Measurements from ENCODE around the gene GNA12.

The GNA12 gene

DNA sequence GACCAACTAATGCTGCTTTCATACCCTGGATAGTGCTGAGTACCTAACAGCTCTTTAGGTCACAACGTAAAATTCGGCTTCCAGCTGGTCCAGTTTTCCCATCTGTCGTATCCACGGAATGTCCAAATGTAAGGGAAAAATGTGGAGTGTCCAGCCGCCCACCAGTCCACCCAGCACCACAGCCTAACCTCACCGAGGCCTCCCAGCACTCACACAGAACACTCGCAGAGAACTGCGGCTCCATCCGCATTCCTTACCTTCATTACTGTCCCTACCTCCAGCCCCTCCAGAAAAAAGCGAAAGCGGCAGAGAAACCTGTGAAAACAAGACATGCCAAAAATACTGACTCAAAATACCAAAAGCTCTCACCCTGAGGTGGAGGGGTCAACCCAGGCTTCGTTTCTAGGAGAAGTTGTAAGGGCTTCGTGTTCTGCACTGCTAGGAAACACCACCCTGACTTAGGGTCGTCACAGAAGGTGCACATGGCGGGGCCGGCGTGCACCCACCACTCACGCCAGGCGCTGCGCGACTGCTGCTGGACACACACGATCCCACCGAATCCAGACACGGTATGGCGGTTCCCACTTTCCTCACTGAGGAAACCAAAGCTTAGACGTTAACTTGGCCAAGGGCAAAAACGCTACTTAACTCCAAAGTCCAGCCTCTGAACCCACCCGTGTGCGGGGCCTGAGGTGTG, 82.2 kb downstream of the GNA12 start:
- no peak for DNase-seq
- Histone ChIP-seq H3F3A (ENCODE audit: insufficient read depth, low read length) (peaks cover 17% of the 10 kb centered on the region), H3K79me2 (ENCODE audit: low read length) (no peaks in the 10 kb centered on the region), H3K9me3 (replicated peaks; ENCODE audit: insufficient read depth, low read length) (no peaks in the 10 kb centered on the region), H3K27me3 (replicated peaks; ENCODE audit: insufficient read depth, low read length) (no peaks in the 10 kb centered on the region), H3K4me2 (ENCODE audit: low read depth, low read length) (no peak overlapping the region), H3K9me2 (replicated peaks; ENCODE audit: insufficient read depth, low read length) (no peaks in the 10 kb centered on the region), H3K36me3 (replicated peaks; ENCODE audit: insufficient read depth, low read length) (no peaks in the 10 kb centered on the region), H2AFZ (ENCODE audit: low read length) (no peak overlapping the region), H4K20me1 (ENCODE audit: insufficient read depth, low read length) (no peaks in the 10 kb centered on the region), H3K27ac (ENCODE audit: low read length) (no peak overlapping the region), H3K4me3 (ENCODE audit: low read length) (no peak overlapping the region), H3K9ac (ENCODE audit: low read length) (no peak overlapping the region), H3K4me1 (ENCODE audit: low read length) (peaks cover 17% of the 10 kb centered on the region)
- TF ChIP-seq, protein P1, sequence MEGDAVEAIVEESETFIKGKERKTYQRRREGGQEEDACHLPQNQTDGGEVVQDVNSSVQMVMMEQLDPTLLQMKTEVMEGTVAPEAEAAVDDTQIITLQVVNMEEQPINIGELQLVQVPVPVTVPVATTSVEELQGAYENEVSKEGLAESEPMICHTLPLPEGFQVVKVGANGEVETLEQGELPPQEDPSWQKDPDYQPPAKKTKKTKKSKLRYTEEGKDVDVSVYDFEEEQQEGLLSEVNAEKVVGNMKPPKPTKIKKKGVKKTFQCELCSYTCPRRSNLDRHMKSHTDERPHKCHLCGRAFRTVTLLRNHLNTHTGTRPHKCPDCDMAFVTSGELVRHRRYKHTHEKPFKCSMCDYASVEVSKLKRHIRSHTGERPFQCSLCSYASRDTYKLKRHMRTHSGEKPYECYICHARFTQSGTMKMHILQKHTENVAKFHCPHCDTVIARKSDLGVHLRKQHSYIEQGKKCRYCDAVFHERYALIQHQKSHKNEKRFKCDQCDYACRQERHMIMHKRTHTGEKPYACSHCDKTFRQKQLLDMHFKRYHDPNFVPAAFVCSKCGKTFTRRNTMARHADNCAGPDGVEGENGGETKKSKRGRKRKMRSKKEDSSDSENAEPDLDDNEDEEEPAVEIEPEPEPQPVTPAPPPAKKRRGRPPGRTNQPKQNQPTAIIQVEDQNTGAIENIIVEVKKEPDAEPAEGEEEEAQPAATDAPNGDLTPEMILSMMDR (IDR thresholded peaks at IDR 0.05; ENCODE audit: low read length): no peak
- no peak for TF ChIP-seq EZH2phosphoT487 (IDR thresholded peaks at IDR 0.05; ENCODE audit: low read length)
- no peak for TF ChIP-seq EZH2 (optimal IDR thresholded peaks at IDR 0.05; ENCODE audit: low read depth, low read length)

DNA sequence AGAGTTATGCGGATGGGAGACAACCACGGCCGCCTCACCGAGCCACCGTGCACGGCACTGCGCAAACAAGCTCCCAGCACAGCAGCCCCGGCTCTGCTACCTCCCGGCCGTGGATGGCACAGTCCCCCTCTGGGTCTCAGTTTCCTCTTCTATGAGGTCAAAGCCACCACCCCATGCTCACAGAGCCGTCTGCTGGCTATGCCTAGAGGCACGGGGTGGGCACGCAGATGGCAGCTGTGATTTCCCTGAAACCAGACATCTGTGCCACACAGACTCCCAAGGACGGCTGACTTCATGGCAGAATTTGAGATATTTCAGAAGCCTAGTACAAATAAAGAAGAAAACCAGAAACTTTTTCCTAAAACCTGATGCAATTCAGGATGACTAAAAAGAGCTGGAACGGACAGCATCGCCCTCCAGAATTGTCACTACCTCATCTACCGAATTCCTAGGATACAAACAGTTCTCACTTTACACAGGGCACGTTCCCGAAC, 82.9 kb downstream of the GNA12 start:
- H3K4me3 ChIP-seq (ENCODE audit: low read length): no peak overlapping the region
- peaks cover 17% of the 10 kb centered on the region for H3K4me1 ChIP-seq (ENCODE audit: low read length)
- H4K20me1 ChIP-seq (ENCODE audit: insufficient read depth, low read length): no peaks in the 10 kb centered on the region
- TF ChIP-seq EZH2phosphoT487 (IDR thresholded peaks at IDR 0.05; ENCODE audit: low read length) (no peak), EZH2 (optimal IDR thresholded peaks at IDR 0.05; ENCODE audit: low read depth, low read length) (no peak)
- TF ChIP-seq, protein P1 (IDR thresholded peaks at IDR 0.05; ENCODE audit: low read length): no peak
- H3K27me3 ChIP-seq (replicated peaks; ENCODE audit: insufficient read depth, low read length): no peaks in the 10 kb centered on the region
- DNase-seq: no peak
- H3K27ac ChIP-seq (ENCODE audit: low read length): no peak overlapping the region
- no peaks in the 10 kb centered on the region for H3K9me2 ChIP-seq (replicated peaks; ENCODE audit: insufficient read depth, low read length)
- H2AFZ ChIP-seq (ENCODE audit: low read length): no peak overlapping the region
- H3F3A ChIP-seq (ENCODE audit: insufficient read depth, low read length): peaks cover 17% of the 10 kb centered on the region
- no peak overlapping the region for H3K9ac ChIP-seq (ENCODE audit: low read length)
- H3K79me2 ChIP-seq (ENCODE audit: low read length): no peaks in the 10 kb centered on the region
- no peak overlapping the region for H3K4me2 ChIP-seq (ENCODE audit: low read depth, low read length)
- H3K9me3 ChIP-seq (replicated peaks; ENCODE audit: insufficient read depth, low read length): no peaks in the 10 kb centered on the region
- H3K36me3 ChIP-seq (replicated peaks; ENCODE audit: insufficient read depth, low read length): no peaks in the 10 kb centered on the region

DNA sequence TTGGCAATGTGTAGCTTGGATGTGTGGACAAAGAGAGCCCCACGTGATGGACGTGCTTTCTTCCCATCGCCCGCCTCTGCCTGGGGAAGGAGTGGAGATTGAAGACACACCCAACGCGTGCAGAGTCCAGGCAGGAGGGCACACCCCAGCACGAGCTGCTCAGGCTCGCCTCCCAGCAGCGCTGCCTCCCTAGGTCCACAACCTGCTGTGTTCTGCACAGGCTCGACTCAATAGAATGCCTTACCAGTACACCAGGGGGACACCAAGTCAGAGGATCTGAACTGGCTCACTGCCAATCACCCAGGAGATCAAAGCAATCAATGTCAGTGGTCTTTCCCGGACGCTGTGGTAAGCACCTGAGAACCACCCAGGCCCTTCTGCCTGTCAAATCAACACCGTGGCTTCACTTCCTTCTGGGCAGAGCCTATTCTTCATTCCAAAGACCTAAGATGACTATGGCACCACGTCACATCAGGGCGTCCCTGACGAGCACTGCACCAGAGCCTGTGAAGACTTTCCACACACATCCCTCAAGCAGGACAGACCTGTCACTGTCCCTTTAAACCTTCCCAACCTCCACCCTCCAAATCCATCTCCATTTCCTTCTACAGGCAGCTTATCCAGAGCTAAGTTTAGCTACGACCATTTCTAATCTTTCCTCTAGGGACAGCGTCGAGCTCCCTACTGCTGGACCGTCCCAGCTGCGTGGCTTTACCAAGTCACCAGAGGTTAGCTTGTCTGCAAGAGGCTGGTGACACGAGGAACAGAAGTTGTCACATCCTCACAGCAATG, 83.8 kb downstream of the GNA12 start:
- Histone ChIP-seq H3K27me3 (replicated peaks; ENCODE audit: insufficient read depth, low read length) (no peaks in the 10 kb centered on the region), H3K4me1 (ENCODE audit: low read length) (peaks cover 17% of the 10 kb centered on the region), H3K79me2 (ENCODE audit: low read length) (no peaks in the 10 kb centered on the region), H3F3A (ENCODE audit: insufficient read depth, low read length) (peaks cover 17% of the 10 kb centered on the region), H2AFZ (ENCODE audit: low read length) (no peak overlapping the region), H3K4me3 (ENCODE audit: low read length) (no peak overlapping the region), H4K20me1 (ENCODE audit: insufficient read depth, low read length) (no peaks in the 10 kb centered on the region), H3K9me3 (replicated peaks; ENCODE audit: insufficient read depth, low read length) (no peaks in the 10 kb centered on the region), H3K9me2 (replicated peaks; ENCODE audit: insufficient read depth, low read length) (no peaks in the 10 kb centered on the region), H3K4me2 (ENCODE audit: low read depth, low read length) (no peak overlapping the region), H3K9ac (ENCODE audit: low read length) (no peak overlapping the region), H3K36me3 (replicated peaks; ENCODE audit: insufficient read depth, low read length) (no peaks in the 10 kb centered on the region), H3K27ac (ENCODE audit: low read length) (no peak overlapping the region)
- no peak for TF ChIP-seq EZH2phosphoT487 (IDR thresholded peaks at IDR 0.05; ENCODE audit: low read length)
- TF ChIP-seq, protein P1 (IDR thresholded peaks at IDR 0.05; ENCODE audit: low read length): peak; percentile 21
- no peak for DNase-seq

All from MM.1S (cell line).